H1 (cell line): Measurements from ENCODE around the gene SLC4A9. TPM values are rescaled to one million over a fixed set of nuclear protein-coding genes. Genes with fewer than 3 reads are reported as not detected.
A peak's percentile ranks its signal among the peaks of the same experiment; 100 is the strongest.

Source experiments
- CTCF ChIA-PET: fragments of 300-600 bp; sonication (Branson Sonifier 250); formaldehyde crosslinking; loops from one replicate; lab custom pipeline; 2021; ENCODE audit not compliant: partially characterized antibody; lab: Charles Lee
- POLR2A ChIA-PET: fragments of 300-600 bp; sonication (Branson Sonifier 250); formaldehyde crosslinking; loops from one replicate; lab custom pipeline; 2021; ENCODE audit warnings: inconsistent platforms; ENCODE audit not compliant: partially characterized antibody; lab: Charles Lee
- DNase-seq, 2 experiments: peaks; one replicate each; pipeline versions ENCODE4 v3.0.0 to v3.0.0-alpha.2; 2010 to 2022; ENCODE audit warnings: low spot score in 2 of 2, low read depth in 1 of 2, mixed read lengths in 1 of 2
- FAIRE-seq: peaks from 2 replicates; lab custom pipeline; 2011; peaks lifted over from hg19 to GRCh38; lab: Jason Lieb, UNC
- H2AFZ ChIP-seq: 2 replicates; pipeline ENCODE4 v1.8.1; 2012; ENCODE audit warnings: low read length, inconsistent platforms
- H2AK5ac ChIP-seq: 2 replicates; pipeline ENCODE4 v1.6.1; 2013; ENCODE audit warnings: low read depth, low read length
- H2BK120ac ChIP-seq: replicated peaks from 2 replicates; pipeline ENCODE3; 2013; ENCODE audit warnings: low read depth, low read length, inconsistent platforms
- H2BK12ac ChIP-seq: 2 replicates; pipeline ENCODE4 v1.6.1; 2013; ENCODE audit warnings: low read depth, low read length
- H2BK15ac ChIP-seq: 2 replicates; pipeline ENCODE4 v1.6.1; 2013; ENCODE audit warnings: low read length
- H2BK20ac ChIP-seq: 2 replicates; pipeline ENCODE4 v1.6.1; 2013; ENCODE audit warnings: low read length
- H2BK5ac ChIP-seq: 2 replicates; pipeline ENCODE4 v1.6.1; 2013; ENCODE audit warnings: low read depth, low read length
- H3K14ac ChIP-seq: 2 replicates; pipeline ENCODE4 v1.6.1; 2013; ENCODE audit warnings: inconsistent platforms; ENCODE audit not compliant: insufficient read length
- H3K18ac ChIP-seq: 2 replicates; pipeline ENCODE4 v1.6.1; 2013; ENCODE audit warnings: low read length; ENCODE audit errors: extremely low read depth
- H3K23ac ChIP-seq: 2 replicates; pipeline ENCODE4 v1.6.1; 2013; ENCODE audit warnings: inconsistent platforms; ENCODE audit not compliant: insufficient read length
- H3K23me2 ChIP-seq: 2 replicates; pipeline ENCODE4 v1.6.1; 2013; ENCODE audit warnings: low read depth, low read length
- H3K27ac ChIP-seq: 2 replicates; pipeline ENCODE4 v1.6.1; 2011; ENCODE audit warnings: low read depth, low read length, inconsistent platforms
- H3K27me3 ChIP-seq, 4 experiments: replicated peaks in 1 of 4; 1 replicate in 1 of 4; 2 replicates in 3 of 4; pipeline versions ENCODE4 v1.6.1 to v1.8.1; 2011 to 2013; ENCODE audit warnings: low read length in 3 of 4, mild to moderate bottlenecking in 3 of 4, inconsistent platforms in 2 of 4, mixed read lengths in 2 of 4, moderate library complexity in 1 of 4; ENCODE audit not compliant: control insufficient read depth in 3 of 4, insufficient read depth in 3 of 4; ENCODE audit errors: extremely low read depth in 1 of 4
- H3K36me3 ChIP-seq, 4 experiments: 2 replicates each; pipeline versions ENCODE4 v1.6.1 to v1.8.1; 2011 to 2013; ENCODE audit warnings: mild to moderate bottlenecking in 4 of 4, low read length in 3 of 4, moderate library complexity in 2 of 4, control low read depth in 1 of 4, inconsistent platforms in 1 of 4; ENCODE audit not compliant: insufficient read depth in 4 of 4, control insufficient read depth in 2 of 4
- H3K4ac ChIP-seq: replicated peaks from 2 replicates; pipeline ENCODE3; 2013; ENCODE audit warnings: low read length, low read depth, mixed read lengths, inconsistent platforms; ENCODE audit not compliant: insufficient read length
- H3K4me1 ChIP-seq, 4 experiments: replicated peaks in 1 of 4; 1 replicate in 1 of 4; 2 replicates in 3 of 4; pipeline versions ENCODE4 v1.6.1 to v1.8.1; 2011 to 2013; ENCODE audit warnings: low read length in 3 of 4, inconsistent platforms in 2 of 4, mixed read lengths in 1 of 4; ENCODE audit not compliant: insufficient read depth in 4 of 4, control insufficient read depth in 3 of 4
- H3K4me2 ChIP-seq, 2 experiments: 2 replicates each; pipeline versions ENCODE4 v1.6.1 to v1.8.1; 2011 to 2013; ENCODE audit warnings: low read depth in 2 of 2, low read length in 2 of 2, control low read depth in 1 of 2, inconsistent platforms in 1 of 2, mild to moderate bottlenecking in 1 of 2; ENCODE audit not compliant: insufficient read depth in 1 of 2
- H3K4me3 ChIP-seq, 4 experiments: fragments of 200-600, 300-600 bp in 1 of 4; sonication (generic), shearing (Covaris generic), sonication (Bioruptor Twin) in 1 of 4; 2 replicates each; pipeline versions ENCODE4 v1.5.1 to v1.8.1; 2011 to 2016; ENCODE audit warnings: low read length in 4 of 4, low read depth in 3 of 4, control low read depth in 2 of 4, inconsistent platforms in 2 of 4, mild to moderate bottlenecking in 2 of 4, mixed read lengths in 1 of 4, moderate library complexity in 1 of 4; ENCODE audit not compliant: insufficient read depth in 2 of 4; ENCODE audit errors: extremely low read depth in 1 of 4
- H3K56ac ChIP-seq: replicated peaks from 2 replicates; pipeline ENCODE3; 2013; ENCODE audit warnings: low read depth, mild to moderate bottlenecking, mixed read lengths, low read length, inconsistent platforms; ENCODE audit not compliant: insufficient read length
- H3K79me1 ChIP-seq: 2 replicates; pipeline ENCODE4 v1.6.1; 2013; ENCODE audit warnings: low read depth, low read length, control low read depth
- H3K79me2 ChIP-seq, 2 experiments: 2 replicates each; pipeline versions ENCODE4 v1.6.1 to v1.8.1; 2012 to 2013; ENCODE audit warnings: low read length in 2 of 2, mild to moderate bottlenecking in 2 of 2, inconsistent platforms in 1 of 2; ENCODE audit not compliant: insufficient read depth in 2 of 2, control insufficient read depth in 1 of 2
- H3K9ac ChIP-seq, 4 experiments: replicated peaks in 1 of 4; 1 replicate in 1 of 4; 2 replicates in 3 of 4; pipeline versions ENCODE4 v1.6.1 to v1.8.1; 2011 to 2013; ENCODE audit warnings: low read depth in 3 of 4, low read length in 3 of 4, control low read depth in 2 of 4, mild to moderate bottlenecking in 2 of 4, moderate library complexity in 2 of 4, inconsistent platforms in 1 of 4; ENCODE audit errors: extremely low read depth in 1 of 4
- H3K9me3 ChIP-seq, 2 experiments: 2 replicates each; pipeline versions ENCODE4 v1.6.1 to v1.8.1; 2012 to 2013; ENCODE audit warnings: mild to moderate bottlenecking in 2 of 2, moderate library complexity in 2 of 2, control low read depth in 1 of 2, inconsistent platforms in 1 of 2, low read depth in 1 of 2, low read length in 1 of 2, mixed read lengths in 1 of 2; ENCODE audit not compliant: insufficient read depth in 2 of 2
- H4K20me1 ChIP-seq, 2 experiments: replicated peaks in 1 of 2; 2 replicates each; pipeline versions ENCODE3 to v1.8.1; 2011 to 2013; ENCODE audit warnings: inconsistent platforms in 2 of 2, low read length in 2 of 2, mild to moderate bottlenecking in 1 of 2; ENCODE audit not compliant: insufficient read depth in 2 of 2, control insufficient read depth in 1 of 2
- H4K5ac ChIP-seq: 2 replicates; pipeline ENCODE4 v1.6.1; 2013; ENCODE audit warnings: low read length, low read depth, mixed read lengths, inconsistent platforms; ENCODE audit not compliant: insufficient read length
- H4K8ac ChIP-seq: 2 replicates; pipeline ENCODE4 v1.8.0; 2013; ENCODE audit warnings: mild to moderate bottlenecking, moderate library complexity, low read length, inconsistent platforms; ENCODE audit not compliant: insufficient read depth; ENCODE audit errors: extremely low read depth
- H4K91ac ChIP-seq: replicated peaks from 2 replicates; pipeline ENCODE3; 2013; ENCODE audit warnings: low read length, mixed read lengths, inconsistent platforms; ENCODE audit not compliant: insufficient read length
- BACH1 ChIP-seq: IDR thresholded peaks from 2 replicates; pipeline ENCODE4 v1.6.1; 2012; ENCODE audit warnings: low read length, improper control_type of control experiment
- SIRT6 ChIP-seq: IDR thresholded peaks from one replicate; pipeline ENCODE4 v1.7.1; 2012; ENCODE audit warnings: low read length, inconsistent platforms
- SIX5 ChIP-seq: IDR thresholded peaks from 2 replicates; pipeline ENCODE4 v1.6.1; 2011; ENCODE audit warnings: mild to moderate bottlenecking, low read depth, low read length
- TEAD4 ChIP-seq: IDR thresholded peaks from 2 replicates; pipeline ENCODE4 v1.6.1; 2012; ENCODE audit warnings: low read depth, low read length, inconsistent platforms, mixed read lengths
- WGBS, 2 experiments: shearing (Covaris generic) in 1 of 2; methylation state at CpG; one replicate each; pipeline versions ENCODE4 v1.1.6 to v1.1.7; 2013 to 2015; ENCODE audit warnings: low lambda C conversion rate in 2 of 2, mixed read lengths in 2 of 2, inconsistent platforms in 1 of 2, low coverage in 1 of 2, missing lambda C conversion rate in 1 of 2; ENCODE audit not compliant: insufficient replicate concordance in 2 of 2, insufficient coverage in 1 of 2, insufficient read length in 1 of 2; ENCODE audit errors: extremely low coverage in 1 of 2, missing lambda C conversion rate in 1 of 2; 5-methylcytosine and 5-hydroxymethylcytosine counted together
- polyA plus RNA-seq, 7 experiments: library from polyadenylated mRNA; depleted of rRNA in 3 of 7; stranded (reverse) in 5 of 7; unstranded in 2 of 7; fragments of >200 nt in 5 of 7; fragments of 200-250 nt in 2 of 7; gene quantifications; 1 replicate in 5 of 7; 2 replicates in 1 of 7; 4 replicates in 1 of 7; pipeline versions ENCODE4 v1.2.1 to v1.2.3, GENCODE V29; 2011 to 2013; ENCODE audit warnings: missing spikeins in 2 of 7, mixed read lengths in 2 of 7
- total RNA-seq: library from RNA; stranded (reverse); fragmentation: NEBNext Ultra II Directional; extraction: Animal tissue kit (Norgen Biotek cat#: 25700); gene quantifications from 2 replicates; pipeline ENCODE4 v1.2.1, GENCODE V29; 2021

The SLC4A9 gene
- total and polyA plus RNA-seq, 2 of the 8 experiments (the other 6 are each of a cell fraction or from before 2014, with no cell fraction given) = 0.15 to 0.28 TPM

DNA sequence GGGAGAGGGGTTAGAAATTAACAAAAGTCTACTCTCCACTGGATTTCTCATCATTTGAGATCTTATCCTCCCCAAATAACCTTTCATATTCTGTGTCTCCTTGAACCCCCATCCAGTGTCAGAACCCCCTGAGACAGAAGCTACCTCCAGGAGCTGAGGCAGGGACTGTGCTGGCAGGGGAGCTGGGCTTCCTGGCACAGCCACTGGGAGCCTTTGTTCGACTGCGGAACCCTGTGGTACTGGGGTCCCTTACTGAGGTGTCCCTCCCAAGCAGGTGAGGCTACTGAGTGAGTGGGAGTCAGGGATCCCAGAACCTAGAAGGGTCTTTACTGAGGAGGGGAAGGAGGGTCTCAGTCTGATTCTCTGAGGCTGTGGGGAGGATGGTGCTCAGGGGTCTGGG is 1.9 kb downstream of the SLC4A9 start:
- Histone ChIP-seq H2AK5ac (no peak overlapping the region), H3K79me2 (no peaks in the 10 kb centered on the region)

More for the DNA sequence above, 1.9 kb downstream of the SLC4A9 start:
- Histone ChIP-seq H4K8ac (no peak overlapping the region; the same call in 1 of the 2 replicates), H3K79me1 (no peaks in the 10 kb centered on the region), H2BK5ac (no peak overlapping the region), H2BK20ac (no peak overlapping the region), H3K27me3 (peaks cover 0 to 7% (median 2%) of the 10 kb centered on the region in 4 experiments; a peak in 2 of 7 replicates), H3K9ac (no peak overlapping the region), H3K4ac (no peak overlapping the region), H3K18ac (no peak overlapping the region), H3K23me2 (no peaks in the 10 kb centered on the region; the same call in 1 of the 2 replicates), H3K36me3 (no peaks in the 10 kb centered on the region), H2BK12ac (peak overlapping the region; percentile 22; the same call in 1 of the 2 replicates), H3K9me3 (no peaks in the 10 kb centered on the region), H3K4me3 (no peak overlapping the region), H3K27ac (no peak overlapping the region), H4K20me1 (no peaks in the 10 kb centered on the region), H2AFZ (no peak overlapping the region), H3K4me1 (peaks cover 0 to 10% (median under 1%) of the 10 kb centered on the region in 4 experiments; a peak in 4 of 7 replicates), H4K91ac (no peak overlapping the region), H2BK15ac (peak overlapping the region; percentile 40; the same call in 1 of the 2 replicates)
- WGBS, 2 experiments = 100% methylated on average over 2 of the region's 2 CpGs; no CpG with 5 or more reads in 1 of the 2 experiments
- DNase-seq (no peak), FAIRE-seq (no peak)
- TF ChIP-seq SIX5 (no peak), SIRT6 (no peak), TEAD4 (no peak), BACH1 (no peak)
- TF ChIP-seq, all 59 proteins: peak for 0
- ChIA-PET CTCF (interaction anchor here (0.7 to 5.8 kb wide), 5 partner anchors 11 to 119 kb away, joined by 3 to 135 read pairs (median 45); partner anchors contain the start of gene HBEGF), POLR2A (interaction anchor here (1.1 kb wide), 1 partner anchor 11 kb away, joined by 5 read pairs; no protein-coding TSS in a partner anchor)
- Histone ChIP-seq H3K14ac (no peak overlapping the region), H3K56ac (no peak overlapping the region), H4K5ac (no peak overlapping the region), H3K4me2 (no peak overlapping the region), H2BK120ac (no peak overlapping the region), H3K23ac (no peak overlapping the region)
